Measurements from ENCODE around the gene FHOD3. TPM values are rescaled to one million over a fixed set of nuclear protein-coding genes. Genes with fewer than 3 reads are reported as not detected.

The FHOD3 gene
- total RNA-seq, 1 experiment from 2014 or later, result 23.1 TPM

DNA sequence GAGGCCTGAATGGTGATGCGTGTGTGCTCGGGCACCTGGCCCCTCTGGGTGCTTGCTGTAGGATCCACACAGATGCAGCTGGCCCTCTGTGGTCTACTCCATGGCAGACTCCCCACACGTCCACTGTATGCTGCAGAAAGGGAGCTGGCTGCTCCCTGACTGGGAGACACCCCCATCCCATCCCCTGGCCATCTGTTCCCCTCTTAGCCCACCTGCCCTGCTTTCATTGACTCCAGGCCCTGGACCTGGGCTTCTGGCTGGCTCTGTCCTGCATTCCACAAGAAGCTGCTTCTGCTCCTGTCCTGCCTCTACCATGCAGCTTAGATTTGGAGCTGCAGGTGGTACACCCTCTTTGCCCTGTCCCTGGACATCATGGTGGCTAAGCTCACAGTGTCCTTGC is 80.1 kb downstream of the FHOD3 start:
- DNase-seq (ENCODE audit: extremely low read depth, low read depth), result no peak

- DNase-seq (ENCODE audit: extremely low read depth, low read depth), result no peak
These were observed 80.7 kb downstream of the FHOD3 start for GRCh38 chr18:36378205-36378604.

GRCh38 chr18:36379435-36379984 is 82.0 kb downstream of the FHOD3 start:
- DNase-seq (ENCODE audit: extremely low read depth, low read depth), result no peak

GRCh38 chr18:36380173-36380827 is 82.8 kb downstream of the FHOD3 start:
- DNase-seq (ENCODE audit: extremely low read depth, low read depth), result no peak

- no peak for DNase-seq (ENCODE audit: extremely low read depth, low read depth)
These were observed 83.6 kb downstream of the FHOD3 start for GRCh38 chr18:36381075-36381474.

- DNase-seq (ENCODE audit: extremely low read depth, low read depth), result no peak
These were observed 85.3 kb downstream of the FHOD3 start for GRCh38 chr18:36382854-36383253.

DNA sequence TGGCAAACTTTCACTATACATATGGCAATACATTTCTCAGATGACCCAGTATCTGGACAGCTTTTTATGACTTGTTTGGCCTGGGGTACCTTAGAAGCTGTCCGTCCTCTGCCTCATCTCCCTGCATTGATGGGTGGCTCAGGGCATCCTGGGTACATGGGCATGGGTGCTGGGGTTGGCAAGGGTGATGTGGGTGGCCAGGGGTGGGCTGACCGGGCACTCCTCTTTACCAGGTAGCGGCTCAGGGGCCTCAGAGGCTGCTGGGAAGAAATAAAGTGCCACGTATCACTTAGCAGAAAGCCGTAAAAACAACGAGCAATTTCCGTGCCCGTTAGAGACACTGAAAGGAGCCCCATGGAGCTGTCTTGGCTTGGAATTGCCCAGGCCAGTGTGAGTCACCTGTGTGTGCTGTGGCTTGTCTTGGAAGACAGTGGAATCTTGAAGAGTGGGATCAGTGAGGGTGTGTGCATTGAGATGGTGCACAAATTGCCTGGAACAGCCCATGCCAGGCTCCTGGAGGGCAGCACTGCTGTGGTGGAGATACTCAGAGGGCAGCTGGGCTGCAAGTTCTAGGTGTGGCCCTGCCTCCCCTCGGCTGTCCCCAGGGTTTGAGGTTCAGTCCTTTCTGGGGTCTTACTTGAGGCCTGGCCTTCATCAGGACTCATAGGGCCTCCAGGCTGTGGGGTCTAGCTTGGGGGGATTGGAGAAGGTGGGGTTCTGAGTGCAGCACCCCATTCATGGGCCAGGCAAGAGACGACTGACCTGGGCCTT is 88.8 kb downstream of the FHOD3 start:
- DNase-seq (ENCODE audit: extremely low read depth, low read depth), result no peak

GRCh38 chr18:36387310-36387709 is 89.8 kb downstream of the FHOD3 start:
- DNase-seq (ENCODE audit: extremely low read depth, low read depth), result no peak

- DNase-seq (ENCODE audit: extremely low read depth, low read depth), result no peak
These were observed 90.8 kb downstream of the FHOD3 start for GRCh38 chr18:36388310-36388709.

- no peak for DNase-seq (ENCODE audit: extremely low read depth, low read depth)
These were observed 91.5 kb downstream of the FHOD3 start for GRCh38 chr18:36389027-36389426.

DNA sequence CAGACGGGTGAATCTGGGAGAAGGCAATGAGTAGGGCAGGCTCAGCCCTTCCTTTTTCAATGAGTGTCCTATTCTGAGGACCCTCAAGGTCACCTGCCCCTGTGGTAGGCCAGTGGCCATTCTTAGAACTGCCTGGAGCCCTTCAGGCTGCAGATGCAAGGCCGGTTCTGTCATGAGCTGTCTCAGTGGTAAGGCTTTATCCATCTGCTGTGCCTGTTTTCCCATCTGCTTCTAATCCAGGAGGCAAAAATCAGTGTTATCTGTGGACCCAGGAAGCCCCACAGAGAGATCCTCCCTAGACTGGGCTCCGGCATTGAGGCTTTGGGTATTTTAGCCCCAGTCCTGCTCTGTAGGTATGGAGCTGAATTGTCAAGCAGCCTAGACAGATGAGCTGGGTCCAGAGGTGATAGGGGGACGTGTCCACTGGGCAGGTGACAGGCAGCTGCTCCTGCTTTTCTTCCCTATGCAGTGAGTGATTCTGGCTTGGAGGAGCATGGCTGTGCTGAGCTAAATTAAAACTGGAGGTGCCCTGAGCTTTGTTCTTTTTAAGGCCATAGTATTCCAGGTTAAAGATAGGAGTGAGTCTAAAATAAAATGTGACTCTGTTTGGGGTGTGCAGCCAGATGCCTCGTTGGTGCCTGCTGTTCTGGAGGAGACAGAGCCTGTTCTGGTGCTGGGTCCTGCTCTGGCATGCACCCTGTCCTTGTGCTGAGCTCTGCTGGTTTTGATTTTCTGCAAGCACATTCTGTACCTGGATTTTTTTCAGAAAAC is 92.5 kb downstream of the FHOD3 start:
- no peak for DNase-seq (ENCODE audit: extremely low read depth, low read depth)

DNA sequence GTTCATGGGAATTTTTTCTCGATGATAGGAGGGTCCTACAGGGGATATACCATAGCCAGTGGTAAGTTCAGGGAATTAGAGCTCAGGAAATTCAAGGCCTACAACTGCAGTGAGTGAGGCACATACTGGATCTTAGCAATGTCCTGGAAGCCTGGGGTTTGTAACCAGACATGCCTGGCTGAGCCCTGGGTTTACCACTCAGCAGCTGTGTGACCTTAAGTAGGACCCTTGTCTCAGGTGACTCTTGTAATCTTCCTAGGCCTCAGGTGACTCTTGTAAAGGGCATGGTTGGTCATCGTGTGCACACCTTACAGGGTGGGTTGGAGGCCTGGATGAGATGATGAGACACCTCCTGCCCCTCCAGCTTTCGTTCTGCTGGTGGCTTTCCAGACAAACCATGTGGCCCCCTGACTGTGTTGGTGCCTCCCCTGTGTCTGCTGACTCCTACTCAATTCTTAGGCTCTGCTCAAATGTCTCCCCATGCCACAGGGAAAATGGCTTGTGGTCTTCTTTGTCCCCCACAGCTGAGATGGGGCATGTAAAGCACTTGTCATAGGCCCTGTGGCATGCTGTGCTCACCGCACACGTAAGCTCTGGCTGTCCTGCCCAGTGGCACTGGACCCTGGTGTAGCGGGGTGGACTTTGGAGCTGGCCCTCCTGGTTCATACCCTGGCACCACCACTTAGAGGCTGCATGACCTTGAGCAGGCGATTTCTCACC is 94.1 kb downstream of the FHOD3 start:
- DNase-seq (ENCODE audit: extremely low read depth, low read depth), result no peak

DNA sequence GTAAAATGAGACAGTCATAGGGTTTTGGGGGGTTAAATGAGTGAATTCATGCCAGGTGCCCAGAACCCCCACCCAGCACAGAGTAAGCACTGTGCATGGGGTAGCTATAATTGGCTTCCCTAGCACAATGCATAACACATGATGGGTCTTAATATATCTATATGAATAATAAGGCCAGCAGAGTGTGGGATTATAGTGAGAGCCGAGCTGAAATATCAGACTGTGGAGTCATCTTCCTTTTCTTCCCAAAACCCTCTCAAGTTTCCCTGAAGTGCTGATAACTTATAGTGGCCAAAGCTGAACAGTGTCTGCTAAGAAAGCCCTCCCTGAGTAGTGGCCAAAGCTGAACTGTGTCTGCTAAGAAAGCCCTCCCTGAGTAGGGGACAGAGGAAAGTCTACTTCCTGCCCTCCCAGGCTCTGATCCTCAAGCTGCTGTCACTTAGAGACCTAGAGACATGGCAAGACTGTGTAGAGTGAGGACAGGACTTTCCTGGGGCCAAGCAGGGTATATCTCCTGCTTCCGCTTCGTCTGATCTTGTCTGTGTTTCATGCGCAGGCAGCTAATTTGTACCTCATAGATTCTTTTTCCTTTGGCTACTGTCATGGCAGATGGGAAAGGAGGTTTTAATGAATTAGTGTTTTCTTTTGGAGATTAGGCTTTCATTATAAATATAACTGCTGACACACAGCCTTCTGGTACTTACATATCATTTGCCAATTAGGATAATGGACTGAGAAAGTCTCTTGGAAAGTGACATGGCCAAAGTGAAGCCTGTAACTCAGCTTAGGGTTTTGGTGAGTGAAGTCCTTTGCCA is 94.9 kb downstream of the FHOD3 start:
- DNase-seq (ENCODE audit: extremely low read depth, low read depth), result no peak

GRCh38 chr18:36392979-36393287 is 95.4 kb downstream of the FHOD3 start:
- DNase-seq (ENCODE audit: extremely low read depth, low read depth), result no peak

DNA sequence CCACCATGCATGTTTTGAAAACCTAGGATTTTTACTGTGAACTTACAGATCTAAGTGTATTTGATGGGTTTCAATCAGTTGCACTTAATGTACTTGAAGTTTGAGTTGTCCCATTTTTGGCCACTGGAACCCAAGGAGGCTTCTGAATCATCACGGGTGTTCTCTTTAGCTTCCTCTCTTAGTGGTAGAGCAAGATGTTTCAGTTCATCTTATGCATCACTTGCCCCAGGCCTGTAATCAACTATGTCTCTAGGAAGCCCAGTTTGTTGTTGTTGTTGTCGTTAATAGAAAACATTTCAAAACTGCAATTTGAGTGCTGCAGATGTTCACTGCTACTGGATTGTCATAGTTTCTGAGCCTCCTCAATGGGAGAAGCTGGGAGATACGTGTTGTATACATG is 97.0 kb downstream of the FHOD3 start:
- no peak for DNase-seq (ENCODE audit: extremely low read depth, low read depth)

DNA sequence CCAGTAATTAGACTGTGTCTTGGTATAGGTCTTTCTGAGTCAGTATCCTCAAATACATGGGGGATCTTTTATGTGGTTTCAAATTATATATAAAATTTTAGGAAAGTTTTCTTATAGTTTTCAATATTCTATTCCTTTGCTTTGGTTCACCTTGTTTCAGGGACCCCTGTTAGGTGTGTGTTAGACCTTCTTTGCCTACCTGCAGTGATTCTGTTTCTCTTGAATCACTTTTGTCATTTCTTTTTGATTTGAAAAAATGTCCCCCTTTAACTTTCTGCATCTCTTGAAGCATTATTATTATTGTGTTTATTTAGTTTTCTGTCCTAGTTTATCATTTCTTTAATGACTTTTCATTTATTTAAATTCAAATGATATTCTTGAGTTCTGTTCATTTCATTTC is 98.7 kb downstream of the FHOD3 start:
- DNase-seq (ENCODE audit: extremely low read depth, low read depth), result no peak

DNA sequence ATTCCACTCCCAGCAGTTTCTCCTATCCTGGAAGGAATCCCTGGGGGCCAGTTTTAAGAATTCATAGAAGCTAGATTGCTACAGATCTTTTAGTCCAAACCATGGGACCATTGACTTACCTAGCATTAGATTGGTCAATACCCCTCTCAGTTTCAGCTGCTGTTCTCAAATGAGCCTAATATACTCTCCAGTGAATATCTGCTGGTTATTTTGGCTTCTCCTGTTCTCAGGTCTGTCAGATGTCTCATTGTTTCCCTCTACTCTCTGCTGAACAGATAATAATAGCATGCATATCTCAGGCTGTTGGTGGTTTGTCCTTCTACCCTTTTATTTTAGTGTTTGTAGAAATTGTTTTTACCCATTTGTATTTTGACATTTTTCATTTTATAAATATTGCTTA is 99.5 kb downstream of the FHOD3 start:
- no peak for DNase-seq (ENCODE audit: extremely low read depth, low read depth)

- DNase-seq (ENCODE audit: extremely low read depth, low read depth), result no peak
These were observed 100.9 kb downstream of the FHOD3 start for GRCh38 chr18:36398419-36398818.

DNA sequence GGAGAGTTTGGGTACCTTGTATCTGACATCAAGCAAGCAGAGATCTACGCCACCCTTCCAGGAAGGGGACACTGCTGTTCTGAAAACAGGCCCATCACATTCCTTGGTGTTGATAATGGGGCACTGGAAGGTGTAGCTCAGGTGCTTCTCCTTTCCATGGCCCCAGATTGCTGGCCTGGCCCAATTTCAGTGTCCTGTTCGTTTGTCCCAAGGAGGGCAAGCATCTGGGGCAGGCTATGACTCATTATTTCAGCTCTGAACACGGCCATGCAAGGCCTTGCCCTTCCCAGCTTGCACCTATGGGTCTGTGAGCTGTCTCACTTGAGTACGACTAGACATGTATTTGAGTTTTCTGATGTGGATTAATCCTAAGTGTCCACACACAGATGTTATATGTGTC is 101.5 kb downstream of the FHOD3 start:
- DNase-seq (ENCODE audit: extremely low read depth, low read depth), result no peak

GRCh38 chr18:36401462-36401861 is 103.9 kb downstream of the FHOD3 start:
- DNase-seq (ENCODE audit: extremely low read depth, low read depth), result no peak

All from NCI-H460 (cell line).